NCI-H187 treated with DMSO at 0.1 percent for 48 hours (cell line): Measurements from ENCODE around the gene RNF13.
"Not testable (repeated sequence)": the region's sequence is repeated elsewhere in the genome, so short reads cannot be mapped to it uniquely, and the experiment has no call there.

Experiments used
- DNase-seq: peaks from one replicate; lab custom pipeline; 2025; lab: John Stamatoyannopoulos, UW

Gene RNF13

GRCh38 chr3:149957361-149958125, 144.5 kb downstream of the RNF13 start:
- DNase-seq = no peak

GRCh38 chr3:149958171-149958796, 145.3 kb downstream of the RNF13 start:
- DNase-seq = no peak

GRCh38 chr3:149959443-149959842, 146.4 kb downstream of the RNF13 start:
- DNase-seq = no peak

GRCh38 chr3:149963485-149963884, 150.5 kb downstream of the RNF13 start:
- DNase-seq = no peak

- DNase-seq = no peak
These were observed 151.3 kb downstream of the RNF13 start for GRCh38 chr3:149964291-149964690.

GRCh38 chr3:149965278-149965677, 152.3 kb downstream of the RNF13 start:
- DNase-seq = no peak

- peak; percentile 21 for DNase-seq
These were observed 154.2 kb downstream of the RNF13 start for GRCh38 chr3:149967086-149967685.

GRCh38 chr3:149968216-149968615, 155.2 kb downstream of the RNF13 start:
- DNase-seq = no peak

- peak; percentile 16 for DNase-seq
These were observed 156.3 kb downstream of the RNF13 start for GRCh38 chr3:149969110-149969939.

GRCh38 chr3:149969940-149970715, 157.1 kb downstream of the RNF13 start:
- peak; percentile 16 for DNase-seq

GRCh38 chr3:149970716-149971402, 157.8 kb downstream of the RNF13 start, which contains the start of gene PFN2:
PFN2 (minus strand) TSS chr3:149970895; CDS start chr3:149970856, 39 bp downstream.
- DNase-seq = no peak

GRCh38 chr3:149971403-149972075, 158.5 kb downstream of the RNF13 start:
- peak; percentile 45 for DNase-seq

- DNase-seq = no peak
These were observed 162.9 kb downstream of the RNF13 start for GRCh38 chr3:149975919-149976318.

GRCh38 chr3:149977386-149977785, 164.4 kb downstream of the RNF13 start:
- no peak for DNase-seq

GRCh38 chr3:149981979-149982378, 169.0 kb downstream of the RNF13 start:
- not testable (repeated sequence) for DNase-seq

GRCh38 chr3:149983053-149983452, 170.0 kb downstream of the RNF13 start:
- not testable (repeated sequence) for DNase-seq

GRCh38 chr3:149983628-149984027, 170.6 kb downstream of the RNF13 start:
- no peak for DNase-seq

GRCh38 chr3:149989307-149989706, 176.3 kb downstream of the RNF13 start:
- no peak for DNase-seq

- no peak for DNase-seq
These were observed 177.5 kb downstream of the RNF13 start for GRCh38 chr3:149990423-149990948.
